Measurements from ENCODE around the gene FAM135A.

The FAM135A gene

GRCh38 chr6:70413114-70413991 is at the start of gene FAM135A:
Gene FAM135A (plus strand): TSS chr6:70413508. CDS start chr6:70428343, 14,835 bp downstream.
- DNase-seq: peak; percentile 96

GRCh38 chr6:70363741-70364493 is 49.4 kb upstream of the FAM135A start:
- DNase-seq: no peak

- peak; percentile 78 for DNase-seq
These were observed 43.9 kb upstream of the FAM135A start for GRCh38 chr6:70369332-70369950.

GRCh38 chr6:70370496-70370895 is 42.8 kb upstream of the FAM135A start:
- no peak for DNase-seq

- peak; percentile 93 for DNase-seq
These were observed 41.7 kb upstream of the FAM135A start for GRCh38 chr6:70371454-70372105.

- DNase-seq: peak; percentile 74
These were observed 38.1 kb upstream of the FAM135A start for GRCh38 chr6:70375166-70375565.

GRCh38 chr6:70375882-70376281 is 37.4 kb upstream of the FAM135A start:
- DNase-seq: no peak

DNA sequence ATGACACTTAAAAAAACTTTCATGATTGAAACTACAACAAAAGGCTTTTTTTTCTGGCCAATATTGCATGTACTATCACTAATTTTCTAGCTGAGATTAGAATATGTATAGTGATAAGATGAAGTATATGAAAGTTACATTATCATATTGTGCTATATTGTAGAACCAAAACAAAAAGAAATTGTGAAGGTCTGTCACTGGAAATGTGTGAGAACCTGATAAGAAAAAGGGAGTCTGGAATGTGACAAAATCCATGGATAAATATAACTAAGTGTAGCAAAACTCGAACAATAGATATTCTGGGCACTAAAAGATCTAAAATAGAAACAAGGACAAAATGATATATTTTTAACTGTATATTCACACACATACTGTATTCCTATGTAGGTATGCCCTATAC is 36.7 kb upstream of the FAM135A start:
- DNase-seq: no peak

- no peak for DNase-seq
These were observed 35.9 kb upstream of the FAM135A start for GRCh38 chr6:70377372-70377771.

- DNase-seq: no peak
These were observed 33.8 kb upstream of the FAM135A start for GRCh38 chr6:70379473-70380013.

GRCh38 chr6:70380252-70380651 is 33.1 kb upstream of the FAM135A start:
- no peak for DNase-seq

DNA sequence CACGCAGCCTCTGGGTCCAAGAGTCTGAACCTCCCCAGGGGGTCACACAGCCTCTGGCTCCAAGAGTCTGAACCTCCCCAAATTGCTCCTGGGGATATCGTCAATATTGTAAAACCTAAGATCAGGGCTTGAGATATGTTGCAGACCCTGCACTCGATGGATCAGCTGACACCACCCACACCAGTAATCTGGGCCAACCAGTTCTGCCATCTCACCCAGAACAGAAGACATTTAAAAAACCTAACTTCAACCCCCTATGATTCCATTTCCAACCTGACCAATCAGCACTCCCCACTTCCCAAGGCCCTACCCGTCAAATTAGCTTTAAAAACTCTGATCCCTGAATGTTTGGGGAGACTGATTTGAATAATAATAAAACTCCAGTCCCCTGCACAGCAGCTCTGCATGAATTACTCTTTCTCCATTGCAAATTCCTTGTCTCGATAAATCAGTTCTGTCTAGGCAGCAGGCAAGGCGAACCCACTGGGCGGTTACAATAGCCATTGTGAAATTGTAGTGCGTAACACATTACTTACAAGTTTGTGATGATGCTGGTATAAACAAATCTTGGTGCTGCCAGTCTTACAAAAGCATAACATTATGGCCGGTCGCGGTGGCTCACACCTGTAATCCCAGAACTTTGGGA is 32.4 kb upstream of the FAM135A start:
- no peak for DNase-seq

- no peak for DNase-seq
These were observed 31.9 kb upstream of the FAM135A start for GRCh38 chr6:70381417-70381782.

GRCh38 chr6:70385901-70386300 is 27.4 kb upstream of the FAM135A start:
- peak; percentile 24 for DNase-seq

DNA sequence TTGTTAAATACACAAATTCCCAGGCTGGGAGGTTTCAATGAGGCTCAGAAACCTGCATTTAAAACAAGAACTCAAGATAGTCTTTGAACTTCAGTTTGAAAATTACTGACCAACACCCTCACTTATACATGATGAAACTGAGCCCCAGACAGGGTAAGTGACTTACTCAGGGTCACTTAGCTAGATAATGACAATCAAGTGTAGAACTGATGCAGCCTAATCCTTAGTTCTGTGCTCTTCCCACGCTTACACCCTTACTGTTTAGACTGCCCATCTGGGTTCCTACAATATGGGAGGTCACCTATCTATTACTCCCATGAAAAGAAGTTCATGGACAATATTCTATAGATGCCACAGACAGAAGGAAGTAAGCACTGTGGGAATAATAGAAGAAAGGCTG is 24.5 kb upstream of the FAM135A start:
- no peak for DNase-seq

DNA sequence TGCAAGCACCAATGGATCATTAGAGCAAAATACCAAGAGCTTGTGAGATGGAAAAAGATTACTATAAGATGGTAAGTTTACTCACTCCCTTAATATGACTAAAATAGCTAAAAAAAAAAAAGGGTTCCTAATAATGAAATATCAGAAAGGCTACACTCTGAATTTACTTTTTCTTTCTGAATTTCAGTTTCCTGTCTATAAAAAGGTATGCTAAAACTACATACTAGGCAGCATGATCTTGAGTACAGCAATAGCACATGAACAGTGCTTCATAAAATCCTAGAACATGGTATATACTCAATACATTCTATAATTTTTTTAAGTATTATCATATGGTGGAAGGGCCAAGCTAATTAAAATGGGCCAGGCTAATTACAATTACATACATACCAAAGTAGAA is 24.0 kb upstream of the FAM135A start:
- no peak for DNase-seq

DNA sequence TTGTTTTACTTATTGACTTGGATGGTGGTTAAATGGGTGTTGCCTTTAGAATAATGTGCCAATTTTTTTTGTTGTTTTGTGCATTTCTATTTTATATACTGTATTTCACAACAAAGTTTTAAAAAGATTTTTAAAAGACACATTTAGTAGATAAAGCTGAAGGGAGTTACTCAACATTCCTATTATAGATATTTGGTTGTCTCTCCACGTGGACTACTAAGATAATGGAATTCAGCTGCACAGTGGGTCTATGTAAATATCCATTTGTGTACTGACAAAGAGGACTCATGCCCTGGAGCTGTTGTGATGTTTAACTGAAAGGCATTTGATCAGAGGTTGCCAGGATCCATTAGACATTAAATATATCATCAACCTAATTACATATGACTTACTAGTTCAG is 23.2 kb upstream of the FAM135A start:
- DNase-seq: no peak

GRCh38 chr6:70391492-70391891 is 21.8 kb upstream of the FAM135A start:
- no peak for DNase-seq

- DNase-seq: no peak
These were observed 18.6 kb upstream of the FAM135A start for GRCh38 chr6:70394518-70395300.

GRCh38 chr6:70395301-70395672 is 18.0 kb upstream of the FAM135A start:
- no peak for DNase-seq

DNA sequence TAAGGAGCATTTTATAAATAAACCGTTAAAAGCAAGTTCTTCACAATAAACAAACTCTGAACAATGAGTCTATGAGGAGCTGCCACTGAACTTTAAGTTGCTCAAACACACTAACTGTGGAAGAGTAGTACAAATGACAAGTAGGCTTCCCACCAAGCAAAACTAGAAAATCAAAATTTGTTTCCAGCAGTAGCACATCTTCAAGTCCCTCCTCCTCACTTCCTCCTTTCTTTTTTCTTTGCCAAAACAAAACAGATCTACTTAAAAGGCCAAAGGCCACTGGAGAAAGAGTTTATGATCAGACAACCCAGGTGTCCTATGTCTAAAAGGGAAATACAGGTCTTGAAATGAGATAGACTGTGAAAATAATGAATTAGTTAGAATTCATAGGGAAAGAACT is 17.1 kb upstream of the FAM135A start:
- DNase-seq: no peak

Data from HCEC 1CT (cell line).